ENCODE results near the gene SORCS3. TPM values are rescaled to one million over a fixed set of nuclear protein-coding genes. Genes with fewer than 3 reads are reported as not detected.

SORCS3 gene
- total and polyA plus RNA-seq, 2 of the 4 experiments (the other 2 are of a cell fraction), result not detected

DNA sequence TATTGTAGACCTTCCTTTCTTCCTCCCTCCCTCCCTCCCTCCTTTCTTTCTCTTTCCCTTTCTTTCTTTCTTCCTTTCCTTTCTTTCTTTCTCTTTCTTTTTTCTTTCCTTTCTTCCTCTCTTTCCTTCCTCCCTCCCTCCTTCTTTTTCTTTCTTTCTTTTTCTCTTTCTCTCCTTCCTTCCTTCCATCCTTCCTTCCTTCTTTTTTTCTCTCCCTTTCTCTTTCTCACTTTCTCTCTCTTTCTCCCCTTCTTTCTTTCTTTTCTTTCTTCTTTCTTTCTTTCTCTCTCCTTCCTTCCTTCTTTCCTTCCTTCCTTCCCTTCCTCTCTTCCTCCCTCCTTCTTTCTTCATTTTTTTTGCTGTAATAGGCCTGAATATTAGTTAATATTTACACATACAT lies 638.0 kb downstream of the SORCS3 start:
- Histone ChIP-seq H4K8ac (ENCODE audit: low read depth in 2 of 2, low read length in 2 of 2) (no peak overlapping the region), H2BK15ac (ENCODE audit: low read depth, low read length) (no peak overlapping the region), H2BK5ac (ENCODE audit: low read depth, low read length, poor library complexity, severe bottlenecking) (no peak overlapping the region), H3K27me3 (ENCODE audit: control insufficient read depth, insufficient read depth, low read length) (no peaks in the 10 kb centered on the region), H2AK9ac (replicated peaks; ENCODE audit: low read depth, low read length, poor library complexity) (no peak overlapping the region), H2AK5ac (ENCODE audit: low read depth, low read length) (no peak overlapping the region), H3K23ac (ENCODE audit: low read depth, low read length) (no peak overlapping the region), H3K4me1 (ENCODE audit: control insufficient read depth, insufficient read depth, low read length) (no peaks in the 10 kb centered on the region), H3K4me3 (ENCODE audit: insufficient read depth, low read depth, low read length) (no peak overlapping the region), H3K9me3 (ENCODE audit: control insufficient read depth, insufficient read depth, low read length) (peaks cover 14% of the 10 kb centered on the region), H2BK20ac (ENCODE audit: low read depth, low read length) (no peak overlapping the region), H3K56ac (ENCODE audit: extremely low read depth, insufficient read depth, low read length) (no peak overlapping the region), H3K4me2 (ENCODE audit: low read depth, low read length) (no peak overlapping the region), H3K79me1 (ENCODE audit: low read depth in 1 of 2, low read length in 2 of 2) (no peaks in the 10 kb centered on the region), H3K4ac (ENCODE audit: low read depth, low read length) (no peak overlapping the region), H3K18ac (ENCODE audit: low read depth, low read length) (no peak overlapping the region), H4K20me1 (ENCODE audit: insufficient read depth, low read length) (no peaks in the 10 kb centered on the region), H4K91ac (ENCODE audit: insufficient read depth, low read depth, low read length) (no peak overlapping the region), H3K36me3 (ENCODE audit: control insufficient read depth, insufficient read depth, low read length) (no peaks in the 10 kb centered on the region), H2BK120ac (ENCODE audit: low read depth, low read length) (no peak overlapping the region), H3K9me1 (ENCODE audit: insufficient read depth, low read length) (no peaks in the 10 kb centered on the region), H3K9ac (ENCODE audit: low read depth, low read length) (no peak overlapping the region), H3K14ac (replicated peaks; ENCODE audit: low read depth, low read length) (no peak overlapping the region), H4K5ac (ENCODE audit: low read depth, low read length) (no peak overlapping the region), H3K27ac (ENCODE audit: insufficient read depth, low read length) (no peak overlapping the region), H2AFZ (replicated peaks; ENCODE audit: low read length, poor library complexity) (no peak overlapping the region)
- POLR2A ChIA-PET (ENCODE audit: unreplicated experiment), result no interaction called here
- TF ChIP-seq, protein P1, sequence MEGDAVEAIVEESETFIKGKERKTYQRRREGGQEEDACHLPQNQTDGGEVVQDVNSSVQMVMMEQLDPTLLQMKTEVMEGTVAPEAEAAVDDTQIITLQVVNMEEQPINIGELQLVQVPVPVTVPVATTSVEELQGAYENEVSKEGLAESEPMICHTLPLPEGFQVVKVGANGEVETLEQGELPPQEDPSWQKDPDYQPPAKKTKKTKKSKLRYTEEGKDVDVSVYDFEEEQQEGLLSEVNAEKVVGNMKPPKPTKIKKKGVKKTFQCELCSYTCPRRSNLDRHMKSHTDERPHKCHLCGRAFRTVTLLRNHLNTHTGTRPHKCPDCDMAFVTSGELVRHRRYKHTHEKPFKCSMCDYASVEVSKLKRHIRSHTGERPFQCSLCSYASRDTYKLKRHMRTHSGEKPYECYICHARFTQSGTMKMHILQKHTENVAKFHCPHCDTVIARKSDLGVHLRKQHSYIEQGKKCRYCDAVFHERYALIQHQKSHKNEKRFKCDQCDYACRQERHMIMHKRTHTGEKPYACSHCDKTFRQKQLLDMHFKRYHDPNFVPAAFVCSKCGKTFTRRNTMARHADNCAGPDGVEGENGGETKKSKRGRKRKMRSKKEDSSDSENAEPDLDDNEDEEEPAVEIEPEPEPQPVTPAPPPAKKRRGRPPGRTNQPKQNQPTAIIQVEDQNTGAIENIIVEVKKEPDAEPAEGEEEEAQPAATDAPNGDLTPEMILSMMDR (conservative IDR thresholded peaks at IDR 0.05; ENCODE audit: low read depth, low read length), result no peak
- TF ChIP-seq CHD1 (IDR thresholded peaks at IDR 0.05; ENCODE audit: low read depth, low read length) (no peak), CEBPB (IDR thresholded peaks at IDR 0.05; ENCODE audit: low read depth, low read length) (no peak)
- dilution Hi-C loops (cut with HindIII; ENCODE audit: low sequenced_read_pairs, unreplicated experiment), result no loop called here
- in situ Hi-C loops (cut with MboI; ENCODE audit: low sequenced_read_pairs), result no loop called here
- CTCF ChIA-PET, result no interaction called here
- DNase-seq (no peak), ATAC-seq (ENCODE audit: low read depth) (no peak)
- intact Hi-C loops (cut with micrococcal nuclease), result no loop called here
- BruUV-seq (replicated peaks), result no TSS peak

Measured in IMR-90 (cell line).